ENCODE results near the gene KIF13A. TPM values are rescaled to one million over a fixed set of nuclear protein-coding genes. Genes with fewer than 3 reads are reported as not detected.
A peak's percentile ranks its signal among the peaks of the same experiment; 100 is the strongest.

The KIF13A gene
- total RNA-seq, 1 donor from 2014 or later, result 59.0 TPM

DNA sequence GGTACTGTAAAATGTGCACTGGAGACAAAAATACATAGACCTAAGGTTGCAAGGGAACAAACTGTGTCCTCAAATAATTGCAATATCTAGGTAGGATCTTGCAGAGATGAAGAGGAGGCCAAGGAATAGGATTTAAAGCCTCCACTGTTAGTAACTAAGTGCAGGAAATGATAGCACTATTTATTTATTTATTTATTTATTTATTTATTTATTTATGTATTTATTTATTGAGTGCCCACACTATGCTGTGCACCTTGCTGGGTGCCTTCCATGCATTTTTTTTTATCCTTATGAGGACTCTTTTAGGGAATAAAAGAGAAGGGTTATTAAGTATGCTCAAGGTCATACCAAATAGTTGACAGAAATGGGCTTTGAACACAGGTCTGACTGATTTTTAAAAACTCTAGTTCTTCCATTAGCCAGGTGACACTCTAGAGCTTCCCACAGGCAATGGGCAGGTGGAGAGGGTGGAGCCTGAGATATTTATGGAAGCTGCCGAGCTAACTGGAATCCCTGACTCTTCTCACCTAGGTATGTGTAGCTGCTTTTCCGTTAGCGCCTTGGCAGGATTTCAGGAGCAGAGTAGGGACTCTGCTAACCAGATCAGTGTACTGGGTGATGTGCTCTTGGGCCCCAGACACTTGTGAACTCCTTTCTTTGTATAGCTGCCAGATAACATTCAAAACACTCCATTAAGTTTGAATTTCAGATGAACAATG lies 268.0 kb downstream of the KIF13A start:
- TF ChIP-seq, protein P1, sequence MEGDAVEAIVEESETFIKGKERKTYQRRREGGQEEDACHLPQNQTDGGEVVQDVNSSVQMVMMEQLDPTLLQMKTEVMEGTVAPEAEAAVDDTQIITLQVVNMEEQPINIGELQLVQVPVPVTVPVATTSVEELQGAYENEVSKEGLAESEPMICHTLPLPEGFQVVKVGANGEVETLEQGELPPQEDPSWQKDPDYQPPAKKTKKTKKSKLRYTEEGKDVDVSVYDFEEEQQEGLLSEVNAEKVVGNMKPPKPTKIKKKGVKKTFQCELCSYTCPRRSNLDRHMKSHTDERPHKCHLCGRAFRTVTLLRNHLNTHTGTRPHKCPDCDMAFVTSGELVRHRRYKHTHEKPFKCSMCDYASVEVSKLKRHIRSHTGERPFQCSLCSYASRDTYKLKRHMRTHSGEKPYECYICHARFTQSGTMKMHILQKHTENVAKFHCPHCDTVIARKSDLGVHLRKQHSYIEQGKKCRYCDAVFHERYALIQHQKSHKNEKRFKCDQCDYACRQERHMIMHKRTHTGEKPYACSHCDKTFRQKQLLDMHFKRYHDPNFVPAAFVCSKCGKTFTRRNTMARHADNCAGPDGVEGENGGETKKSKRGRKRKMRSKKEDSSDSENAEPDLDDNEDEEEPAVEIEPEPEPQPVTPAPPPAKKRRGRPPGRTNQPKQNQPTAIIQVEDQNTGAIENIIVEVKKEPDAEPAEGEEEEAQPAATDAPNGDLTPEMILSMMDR (IDR thresholded peaks at IDR 0.05), result no peak
- no peak overlapping the region for H3K4me3 ChIP-seq
- ATAC-seq, result no peak
- no peaks in the 10 kb centered on the region for H3K9me3 ChIP-seq
- no peaks in the 10 kb centered on the region for H3K36me3 ChIP-seq
- no peak overlapping the region for H3K27ac ChIP-seq
- intact Hi-C loops (cut with DNase I), result no loop called here
- DNase-seq, result no peak
- H3K4me1 ChIP-seq, result no peaks in the 10 kb centered on the region
- H3K27me3 ChIP-seq, result no peaks in the 10 kb centered on the region

DNA sequence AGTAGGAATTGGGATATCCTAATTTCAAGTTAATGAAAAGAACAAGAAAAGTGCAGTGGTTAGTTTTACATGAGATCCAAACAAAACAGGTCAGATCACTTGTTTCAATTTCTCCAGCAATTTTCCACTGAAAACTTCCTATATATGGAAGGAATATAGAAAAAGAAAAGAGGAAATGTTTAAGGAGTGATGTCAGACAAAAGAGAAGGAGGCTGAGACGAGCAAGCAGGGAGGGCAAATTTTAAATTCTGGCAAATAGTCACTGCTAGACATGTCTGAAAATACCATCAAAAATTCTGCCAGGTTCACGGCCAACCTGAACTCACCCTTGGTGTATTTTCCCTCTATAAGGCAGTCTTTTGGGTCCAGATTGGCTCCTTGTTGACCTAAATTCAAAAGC lies 271.2 kb downstream of the KIF13A start:
- TF ChIP-seq, protein P1 (IDR thresholded peaks at IDR 0.05), result no peak
- ATAC-seq (no peak), DNase-seq (no peak)
- intact Hi-C loops (cut with DNase I), result no loop called here
- H3K36me3 ChIP-seq, result no peaks in the 10 kb centered on the region
- no peak overlapping the region for H3K27ac ChIP-seq
- no peaks in the 10 kb centered on the region for H3K4me1 ChIP-seq
- no peak overlapping the region for H3K4me3 ChIP-seq
- no peaks in the 10 kb centered on the region for H3K27me3 ChIP-seq
- no peaks in the 10 kb centered on the region for H3K9me3 ChIP-seq

DNA sequence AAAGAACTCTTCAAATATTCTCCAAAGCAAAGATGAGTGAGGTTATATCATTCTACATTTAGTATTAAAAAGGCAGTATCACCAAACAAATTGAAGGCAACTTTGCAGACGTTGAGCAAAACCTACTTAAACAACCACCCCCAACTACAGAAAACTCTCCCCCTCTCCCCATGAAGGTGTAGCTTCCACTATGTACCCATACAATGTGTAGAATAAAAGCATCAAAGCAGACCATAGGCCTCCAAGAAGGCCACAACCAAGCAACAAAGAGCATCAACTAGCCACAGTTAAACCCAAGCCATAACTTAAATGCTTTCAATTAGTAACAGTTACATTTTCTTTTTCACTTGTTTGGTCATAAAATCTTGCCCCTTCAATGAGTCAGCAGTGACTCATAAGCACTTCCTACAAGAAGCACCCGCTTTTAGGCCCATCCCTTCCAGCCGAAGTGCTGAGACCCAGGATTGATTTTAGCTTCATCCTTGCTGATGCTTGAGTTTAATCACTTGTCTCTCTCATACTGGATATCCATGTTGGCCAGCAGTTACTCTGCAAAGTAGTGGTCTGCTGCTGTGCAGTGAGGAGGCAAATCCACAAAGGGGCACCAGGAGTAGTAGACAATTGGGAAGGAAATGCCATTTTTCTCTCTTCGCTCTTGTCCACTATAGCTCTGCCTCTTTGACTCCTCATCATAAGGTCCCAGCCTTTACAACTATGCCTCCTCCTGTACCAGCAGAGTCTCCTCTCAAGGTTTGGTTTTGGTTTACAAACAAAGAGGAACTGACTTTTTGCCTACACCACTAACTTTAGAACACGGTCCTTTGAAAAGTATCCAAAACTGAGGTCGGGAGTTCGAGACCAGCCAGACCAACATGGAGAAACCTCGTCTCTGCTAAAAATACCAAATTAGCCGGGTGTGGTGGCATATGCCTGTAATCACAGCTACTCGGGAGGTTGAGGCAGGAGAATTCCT lies 272.3 kb downstream of the KIF13A start:
- Histone ChIP-seq H3K4me1 (no peaks in the 10 kb centered on the region), H3K36me3 (no peaks in the 10 kb centered on the region), H3K27ac (no peak overlapping the region), H3K9me3 (no peaks in the 10 kb centered on the region), H3K27me3 (no peaks in the 10 kb centered on the region), H3K4me3 (no peak overlapping the region)
- ATAC-seq, result peak; percentile 45
- intact Hi-C loops (cut with DNase I), result no loop called here
- no peak for DNase-seq
- TF ChIP-seq, protein P1 (IDR thresholded peaks at IDR 0.05), result no peak

DNA sequence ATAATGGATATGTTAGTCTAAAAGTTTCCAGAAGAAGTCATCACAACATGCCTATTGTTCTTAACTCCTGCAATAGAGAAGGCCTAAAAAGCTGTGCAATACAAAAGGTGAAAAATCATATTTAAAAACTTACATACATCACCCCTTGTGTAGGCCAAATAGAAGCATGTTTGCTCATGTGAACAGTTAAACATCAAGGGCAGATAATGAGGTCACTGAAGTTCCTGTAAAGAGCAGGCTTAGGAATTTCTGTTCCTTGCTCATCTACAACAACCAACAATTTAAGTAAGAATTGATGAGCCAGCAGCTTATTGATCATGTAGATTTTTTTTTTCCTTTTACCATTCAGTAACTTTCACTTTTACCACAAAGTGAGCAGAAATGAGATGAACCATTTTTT lies 273.3 kb downstream of the KIF13A start:
- H3K27ac ChIP-seq, result no peak overlapping the region
- DNase-seq, result no peak
- ATAC-seq, result no peak
- H3K36me3 ChIP-seq, result no peaks in the 10 kb centered on the region
- H3K4me1 ChIP-seq, result no peaks in the 10 kb centered on the region
- intact Hi-C loops (cut with DNase I), result no loop called here
- TF ChIP-seq, protein P1 (IDR thresholded peaks at IDR 0.05), result no peak
- no peaks in the 10 kb centered on the region for H3K27me3 ChIP-seq
- no peaks in the 10 kb centered on the region for H3K9me3 ChIP-seq
- H3K4me3 ChIP-seq, result no peak overlapping the region

DNA sequence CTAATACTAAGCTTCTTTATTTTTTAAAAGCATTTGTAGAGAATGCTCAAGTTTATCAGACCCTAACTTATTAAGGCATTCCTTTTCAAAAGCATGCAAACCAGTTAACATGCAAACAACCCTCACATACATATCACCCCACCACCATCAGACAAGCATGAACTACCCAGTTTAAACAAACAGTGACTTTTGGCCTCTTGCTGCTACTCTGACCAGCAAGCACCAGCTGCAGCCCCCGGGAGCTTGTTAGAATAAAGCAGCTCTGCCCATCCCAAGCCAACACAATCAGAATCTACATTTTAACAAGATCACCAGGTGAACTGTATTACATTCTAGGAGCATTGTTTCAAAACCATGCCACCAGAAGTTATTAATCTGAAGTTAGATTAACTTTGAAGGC lies 274.9 kb downstream of the KIF13A start:
- intact Hi-C loops (cut with DNase I), result no loop called here
- no peaks in the 10 kb centered on the region for H3K27me3 ChIP-seq
- H3K9me3 ChIP-seq, result no peaks in the 10 kb centered on the region
- H3K27ac ChIP-seq, result no peak overlapping the region
- H3K4me1 ChIP-seq, result no peaks in the 10 kb centered on the region
- ATAC-seq (no peak), DNase-seq (no peak)
- TF ChIP-seq, protein P1 (IDR thresholded peaks at IDR 0.05), result no peak
- H3K36me3 ChIP-seq, result no peaks in the 10 kb centered on the region
- no peak overlapping the region for H3K4me3 ChIP-seq

All from upper lobe of right lung (tissue), 1 donor.